GM19240 (cell line): ENCODE measurements around the gene RFX3.

Source experiments
- DNase-seq: peaks from one replicate; pipeline ENCODE4 v3.0.0; 2011; ENCODE audit warnings: low spot score; ENCODE audit not compliant: insufficient read length

RFX3 gene

DNA sequence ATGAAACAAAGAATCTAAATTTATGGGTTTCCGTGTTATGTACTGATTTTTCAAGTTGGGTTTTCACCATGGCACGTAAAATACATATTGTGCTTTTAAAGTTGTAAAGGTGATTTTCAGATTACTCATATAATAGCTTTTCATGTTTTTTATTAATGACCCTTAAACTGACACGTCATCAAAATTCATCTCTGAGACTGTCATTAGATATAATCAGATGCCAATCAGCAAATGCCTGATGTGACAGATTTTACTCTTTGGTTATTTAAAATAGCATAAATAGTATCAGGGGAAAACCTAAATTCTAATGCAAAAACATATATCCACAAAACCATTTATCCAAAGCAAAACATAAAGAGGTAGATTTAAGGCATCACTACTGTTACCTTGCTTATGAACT is 11.0 kb downstream of the RFX3 start:
- DNase-seq, result no peak

DNA sequence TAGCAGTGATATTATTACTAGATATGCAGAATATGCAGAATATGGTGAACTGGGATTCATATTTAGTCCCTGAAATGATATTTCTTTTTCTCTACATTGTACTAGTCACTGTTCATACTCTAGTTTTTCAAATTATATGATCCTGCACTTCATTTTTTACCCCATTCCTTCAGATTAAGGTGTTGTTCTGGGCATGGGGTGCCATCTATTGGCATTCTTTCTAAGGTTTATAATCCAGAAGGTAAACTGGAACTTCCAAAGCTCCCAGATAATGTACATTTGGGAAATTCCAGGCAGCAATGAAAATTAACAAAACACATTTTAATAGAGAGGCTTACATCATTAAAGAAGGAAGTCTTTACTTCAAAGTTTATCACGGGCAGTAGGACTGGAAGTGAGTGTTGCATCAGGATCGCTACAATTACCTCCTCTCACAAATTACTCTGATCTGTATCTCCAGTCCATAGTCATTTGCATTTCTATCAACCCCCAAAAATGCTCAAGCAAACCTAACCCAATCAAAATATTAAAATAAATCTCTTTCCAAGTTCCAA is 12.5 kb downstream of the RFX3 start:
- DNase-seq, result no peak

DNA sequence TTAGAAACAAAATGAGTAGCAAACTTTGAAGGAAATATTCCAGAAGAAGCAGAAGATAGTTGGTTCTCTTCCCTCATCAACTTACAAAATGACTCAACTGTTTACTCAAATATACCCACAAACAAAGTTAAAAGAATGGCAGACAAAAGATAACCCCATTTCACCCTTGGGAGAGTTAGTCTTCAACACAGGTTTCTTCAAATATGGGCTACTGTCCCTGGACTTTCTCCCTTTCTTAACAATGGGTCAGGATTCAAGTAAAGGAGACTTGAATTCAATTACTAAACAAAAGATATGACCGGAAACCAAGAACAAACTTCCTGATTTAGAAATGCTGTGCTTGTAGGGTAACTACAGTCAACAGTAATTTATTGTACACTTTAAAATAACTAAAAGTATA is 14.2 kb downstream of the RFX3 start:
- no peak for DNase-seq

DNA sequence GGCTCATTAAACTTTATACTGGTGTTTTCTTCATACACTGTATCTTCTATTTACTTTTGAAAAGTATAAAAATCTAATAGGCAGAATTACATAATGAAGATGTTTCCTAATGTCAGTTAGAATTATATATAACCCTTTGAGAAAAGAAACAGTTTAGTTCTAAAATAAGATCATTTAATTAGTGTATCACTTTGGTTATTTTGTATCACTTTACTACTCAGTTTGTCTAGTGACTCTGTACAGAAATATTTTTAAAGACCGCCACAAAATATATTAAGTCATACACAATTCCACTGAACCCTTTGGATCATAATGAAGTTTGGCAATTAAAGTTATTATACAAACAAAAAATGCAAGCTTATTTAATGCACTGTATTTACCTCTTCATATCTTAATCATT is 15.0 kb downstream of the RFX3 start:
- no peak for DNase-seq

DNA sequence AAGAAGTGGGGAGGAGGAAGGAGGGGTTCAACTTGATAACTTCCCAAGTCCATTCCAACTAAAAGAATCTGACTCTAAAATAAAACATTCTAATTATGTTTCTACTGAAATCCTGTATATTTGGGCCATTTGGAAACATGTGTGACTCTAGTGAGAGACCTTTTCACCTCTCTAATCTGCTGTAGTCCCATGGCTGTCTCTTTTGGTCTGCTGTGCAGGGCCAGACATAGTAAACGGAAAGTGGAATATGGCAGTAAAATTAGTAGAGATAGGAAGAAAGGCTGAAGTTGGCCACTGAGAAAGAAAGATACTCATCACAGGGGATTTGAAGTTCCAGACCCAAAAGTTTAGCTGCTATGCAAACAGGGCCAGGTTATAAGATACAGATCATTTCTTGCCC is 15.9 kb downstream of the RFX3 start:
- DNase-seq, result no peak

DNA sequence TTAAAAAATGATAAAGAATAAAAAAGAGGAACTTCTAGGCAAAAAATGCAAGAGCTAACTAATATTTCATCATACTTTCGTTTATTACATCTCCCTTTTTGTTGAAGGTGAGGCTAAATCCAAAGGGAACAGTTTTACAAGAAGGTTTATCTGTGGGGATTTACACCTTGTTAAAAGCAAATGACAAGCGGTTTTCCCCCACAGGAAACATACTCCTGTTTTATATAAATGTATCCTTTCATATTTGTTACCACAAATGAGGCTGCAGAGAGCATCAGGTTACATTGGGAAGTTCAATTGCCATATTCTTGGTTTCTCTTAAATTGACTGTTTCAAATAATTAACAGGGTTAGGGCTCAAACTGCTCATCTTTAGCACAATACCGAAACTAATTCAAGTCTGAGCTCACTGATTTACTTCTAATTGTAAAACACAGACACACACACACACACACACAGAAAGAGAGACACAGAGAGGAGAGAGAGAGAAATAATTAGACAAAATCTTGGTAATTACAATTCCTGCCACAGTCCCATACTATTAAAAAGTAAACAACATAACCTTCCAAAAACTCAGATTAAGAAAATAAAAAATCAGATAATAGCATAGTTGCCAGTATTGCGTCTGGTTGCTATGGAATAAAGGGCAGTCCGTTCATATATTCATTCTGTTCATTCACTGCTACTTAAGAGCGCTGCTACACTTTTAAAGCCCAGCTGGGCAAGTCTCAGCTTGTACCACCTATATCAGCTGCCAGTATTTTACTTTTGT is 17.1 kb downstream of the RFX3 start:
- DNase-seq, result no peak

DNA sequence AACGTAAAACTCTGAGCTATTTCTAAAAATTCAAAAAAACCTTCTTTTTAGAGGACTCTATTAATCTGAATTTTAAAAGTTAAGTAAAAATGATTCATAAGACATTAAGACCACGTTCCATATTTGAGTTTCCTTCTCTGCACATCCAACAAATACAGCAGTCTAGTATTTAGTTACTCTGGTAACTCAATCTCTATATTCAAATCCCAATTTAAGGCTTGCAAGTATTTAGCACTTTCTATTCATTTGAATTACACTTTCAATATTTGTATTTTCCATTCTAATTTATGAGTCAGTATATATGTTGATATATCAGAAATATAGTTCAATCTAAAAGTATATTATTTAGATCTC is 17.7 kb downstream of the RFX3 start:
- DNase-seq, result no peak

DNA sequence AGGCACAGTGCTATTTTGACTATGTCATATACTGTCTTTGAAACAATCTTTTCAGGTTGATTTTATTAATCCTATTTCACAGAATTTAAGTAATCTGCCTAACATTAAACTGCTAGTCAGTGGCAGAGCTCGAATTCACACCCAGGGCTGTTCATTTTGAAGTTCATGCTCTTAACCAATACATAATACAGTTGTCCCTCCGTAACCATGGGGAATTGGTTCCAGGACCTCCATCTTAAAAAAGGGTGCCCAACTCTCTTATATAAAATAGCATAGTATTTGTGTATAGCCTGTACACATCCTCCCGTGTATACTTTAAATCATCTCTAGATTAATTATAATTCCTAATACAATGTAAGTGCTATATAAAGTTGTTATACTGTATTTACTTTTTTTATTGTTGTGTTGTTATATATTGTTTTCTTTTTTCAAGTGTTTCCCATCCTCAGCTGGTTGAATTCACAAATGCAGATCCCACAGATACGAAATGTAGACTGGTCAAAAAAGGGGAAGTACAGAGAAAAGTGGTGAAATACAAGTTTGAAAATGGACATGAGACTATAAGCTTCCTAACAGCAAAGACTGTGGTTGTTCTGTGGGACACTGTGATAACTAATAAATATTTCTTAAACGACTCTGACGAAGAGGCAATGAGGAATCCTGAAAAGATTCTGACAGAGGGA is 18.3 kb downstream of the RFX3 start:
- DNase-seq, result no peak

DNA sequence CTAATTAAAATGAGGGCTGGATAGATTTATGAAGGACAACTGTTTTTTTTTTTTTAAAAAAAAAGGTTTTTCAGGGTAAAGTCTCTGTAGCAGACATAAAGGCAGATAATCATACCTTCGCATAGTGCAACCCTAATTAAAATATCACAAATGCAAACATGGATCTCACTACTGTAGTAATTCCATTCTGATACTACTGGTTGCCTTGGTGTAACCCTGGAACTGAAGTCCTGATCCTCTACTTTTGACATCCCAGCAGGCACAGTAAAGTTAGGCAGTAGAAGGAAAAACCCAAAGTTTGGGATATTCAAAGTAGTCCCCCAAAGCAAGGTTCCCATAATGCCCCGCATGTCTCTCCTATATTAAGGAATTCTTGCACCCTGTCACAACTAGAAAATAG is 19.6 kb downstream of the RFX3 start:
- no peak for DNase-seq

DNA sequence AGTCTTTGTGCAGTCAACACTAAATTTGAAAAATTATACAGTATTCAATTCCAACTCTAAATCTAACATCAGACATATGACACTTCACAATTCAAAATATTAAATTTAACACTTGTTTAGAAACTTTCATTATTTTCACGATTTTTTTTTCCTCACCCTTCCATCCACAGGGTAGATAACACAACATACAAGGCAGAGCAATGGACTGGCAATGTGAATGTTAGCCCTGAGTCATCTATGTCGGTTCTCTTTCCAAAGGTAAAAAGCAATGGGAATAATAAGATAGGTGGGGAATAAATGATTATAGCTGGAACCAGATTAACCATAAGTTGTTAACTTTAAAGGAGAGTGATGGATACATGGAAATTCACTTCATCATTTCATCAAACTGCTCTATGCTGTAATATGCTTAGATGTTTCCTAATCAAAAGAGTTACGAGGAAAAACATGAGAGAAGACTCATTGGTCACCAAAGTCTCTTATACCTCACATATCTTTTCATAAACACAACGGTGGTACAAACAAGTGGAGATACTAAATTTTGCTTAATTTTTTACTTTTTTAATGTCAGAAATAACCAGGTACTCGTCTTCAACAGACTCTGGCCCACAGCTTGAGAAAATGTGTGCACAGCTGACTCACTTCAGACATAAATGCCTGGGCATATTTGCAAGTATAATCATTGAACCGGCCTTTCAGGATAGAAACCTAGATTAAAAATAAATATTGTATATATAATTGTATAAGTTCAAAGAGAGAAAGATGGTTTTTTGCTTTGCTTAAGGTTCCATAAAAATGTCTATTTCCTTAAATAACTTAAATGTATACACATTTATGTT is 23.0 kb downstream of the RFX3 start:
- DNase-seq, result no peak

DNA sequence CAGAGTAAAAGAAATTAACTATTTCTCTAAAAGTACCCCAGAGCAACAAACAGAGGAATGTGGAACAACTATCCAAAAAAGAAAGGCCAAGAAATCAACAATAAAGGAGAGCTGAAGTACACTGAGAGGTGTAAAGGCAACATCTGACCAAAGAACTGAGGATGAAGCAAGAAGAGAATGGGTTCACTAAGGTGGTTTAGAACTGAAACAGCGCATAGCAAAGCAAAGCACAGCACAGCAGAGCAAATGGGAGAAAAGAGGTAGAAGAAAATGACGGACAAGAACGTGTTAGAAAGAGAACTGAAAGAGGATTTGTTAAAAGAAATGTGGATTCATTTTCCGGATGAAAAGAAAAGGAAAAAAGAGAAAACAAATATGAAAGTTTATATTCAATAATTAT is 25.8 kb downstream of the RFX3 start:
- DNase-seq, result no peak

DNA sequence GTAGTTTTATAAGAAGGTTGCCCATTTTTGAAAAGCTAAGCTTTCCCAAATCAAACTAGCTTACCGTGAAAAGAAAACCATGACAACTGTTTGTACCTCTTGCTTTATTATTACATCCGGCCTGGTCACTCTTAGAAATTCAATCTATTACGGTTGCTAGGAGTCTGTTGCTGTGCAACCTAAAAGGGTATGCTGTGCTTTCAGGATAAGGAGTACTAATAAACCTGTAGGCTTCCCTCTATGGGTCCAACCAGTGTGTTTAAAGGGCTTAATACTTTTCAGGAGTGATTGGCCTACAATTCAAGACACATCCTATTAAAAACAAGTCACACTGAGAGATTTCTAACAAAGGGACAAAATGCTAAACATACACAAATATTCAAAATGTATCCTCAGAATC is 27.1 kb downstream of the RFX3 start:
- DNase-seq, result no peak

DNA sequence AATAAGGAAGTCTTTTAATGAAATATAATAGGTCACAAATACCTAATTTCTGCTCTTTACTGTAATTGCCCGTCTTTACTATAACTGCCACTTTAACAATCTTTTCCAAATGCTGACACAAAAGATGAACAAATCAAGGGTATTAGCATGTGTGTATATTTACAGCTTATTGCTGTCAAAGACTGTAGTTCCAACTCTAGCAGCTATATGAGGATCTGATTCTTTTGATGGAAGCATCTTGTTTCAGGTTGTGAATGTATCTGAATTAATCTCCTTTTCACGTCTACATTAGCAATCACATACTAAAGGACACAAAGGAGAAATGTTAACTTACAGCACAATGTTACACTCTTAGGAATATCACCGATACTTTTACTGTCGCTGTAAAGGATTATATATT is 27.9 kb downstream of the RFX3 start:
- DNase-seq, result no peak

DNA sequence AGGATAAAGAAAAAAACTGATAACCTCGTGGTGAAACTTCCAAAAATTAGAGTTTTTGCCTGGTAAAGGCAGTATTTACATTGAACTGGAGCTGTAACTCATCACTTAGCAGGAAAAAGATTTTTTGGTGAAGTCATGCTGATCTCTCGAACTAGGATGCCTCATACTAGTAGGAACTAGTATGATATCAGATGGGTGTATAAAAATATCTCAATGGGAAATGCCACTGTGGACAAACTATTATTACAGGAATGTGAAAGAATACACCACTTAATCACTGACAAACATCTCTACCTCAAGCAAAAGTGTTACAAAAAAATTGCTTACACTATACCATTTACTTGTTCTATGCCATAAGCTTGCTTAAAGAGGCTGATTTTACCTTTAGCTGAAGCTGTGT is 28.4 kb downstream of the RFX3 start:
- DNase-seq, result no peak

DNA sequence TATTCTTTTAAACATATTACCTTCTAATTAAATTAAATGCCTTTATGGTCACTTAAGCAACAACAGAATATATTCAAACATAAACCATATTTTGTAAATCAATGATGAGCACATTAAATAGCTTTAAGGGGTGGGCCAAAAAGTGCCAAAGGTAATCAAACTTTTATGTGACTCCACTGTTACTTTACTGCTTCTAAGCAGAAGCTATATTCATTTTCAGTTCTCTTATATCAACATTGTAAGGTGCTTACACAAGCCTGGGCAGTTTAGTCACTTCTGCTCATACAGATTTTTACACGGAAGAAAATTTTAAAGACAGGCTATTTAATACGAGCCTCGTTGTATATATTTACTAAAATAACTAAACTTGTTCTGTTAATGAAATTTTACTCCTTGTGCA is 29.9 kb downstream of the RFX3 start:
- no peak for DNase-seq

DNA sequence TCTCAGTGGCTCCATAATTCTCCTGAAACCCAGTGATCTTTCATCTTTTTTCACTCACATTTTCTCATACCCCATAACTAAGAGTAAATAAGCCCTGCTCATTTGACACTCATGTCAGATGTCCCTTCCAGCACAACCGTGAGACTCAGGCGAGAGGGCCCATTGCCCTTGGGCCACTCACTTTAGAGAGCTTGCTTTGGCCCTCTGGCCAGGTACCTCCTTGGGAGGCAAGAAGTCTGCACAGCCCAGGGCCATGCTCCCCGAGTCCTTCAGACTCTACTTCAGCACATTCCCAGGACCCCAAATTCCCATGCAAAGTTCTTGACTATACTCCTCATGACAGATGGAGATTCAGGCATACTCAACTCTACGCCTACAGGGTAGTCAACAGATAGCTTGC is 33.6 kb downstream of the RFX3 start:
- no peak for DNase-seq

DNA sequence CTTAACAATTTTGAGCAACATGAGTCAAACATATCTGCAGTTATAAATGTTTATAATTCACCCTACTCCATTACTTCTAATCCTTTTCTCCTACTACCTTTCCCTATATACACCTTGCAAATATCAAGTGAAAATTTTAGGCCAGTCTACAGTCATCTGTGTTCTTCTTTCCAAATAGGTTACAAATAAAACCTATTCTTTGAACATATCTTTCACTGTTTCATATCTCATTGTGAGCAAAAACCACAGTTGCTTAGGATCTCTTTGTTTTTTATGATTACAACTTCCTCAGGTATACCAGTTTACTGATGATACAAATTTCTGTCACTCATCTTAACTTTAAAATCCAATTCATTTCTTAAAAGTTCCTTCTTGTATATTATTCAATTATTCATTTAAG is 34.4 kb downstream of the RFX3 start:
- no peak for DNase-seq

DNA sequence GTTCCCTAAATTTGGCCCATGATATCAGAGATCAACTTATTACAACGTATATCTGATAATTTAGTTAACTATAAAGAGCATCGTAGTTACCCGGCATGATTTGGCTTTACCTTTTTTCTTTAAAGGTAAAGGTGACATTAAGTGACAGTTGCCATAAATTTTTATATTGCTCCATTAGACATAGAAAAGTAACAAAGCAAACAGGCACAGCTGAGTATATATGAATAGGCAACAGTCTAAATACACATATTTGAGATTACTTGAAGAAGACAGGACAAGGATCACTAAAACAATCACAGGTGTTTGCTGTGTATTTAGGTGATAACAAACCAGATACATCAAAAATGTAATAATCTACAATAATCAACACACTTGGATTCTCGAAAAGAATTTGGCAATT is 34.8 kb downstream of the RFX3 start:
- DNase-seq, result no peak

DNA sequence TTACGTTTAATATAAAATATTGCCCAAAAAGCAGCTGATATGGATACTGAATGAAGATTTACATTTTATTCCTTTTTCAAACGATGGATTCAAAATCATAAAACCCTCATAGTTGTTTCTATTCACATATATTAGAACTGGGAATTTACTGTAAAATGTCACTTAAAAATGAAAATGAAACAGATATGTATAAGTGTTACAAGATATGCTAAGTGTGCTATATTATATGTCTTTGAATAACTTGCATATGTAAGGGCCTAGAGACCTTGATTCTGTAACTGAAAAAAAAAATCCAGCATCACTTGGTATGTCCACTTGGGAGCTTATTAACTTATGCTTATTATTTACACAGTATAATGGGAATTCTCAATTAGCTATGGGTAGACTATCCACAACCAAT is 43.2 kb downstream of the RFX3 start:
- no peak for DNase-seq

DNA sequence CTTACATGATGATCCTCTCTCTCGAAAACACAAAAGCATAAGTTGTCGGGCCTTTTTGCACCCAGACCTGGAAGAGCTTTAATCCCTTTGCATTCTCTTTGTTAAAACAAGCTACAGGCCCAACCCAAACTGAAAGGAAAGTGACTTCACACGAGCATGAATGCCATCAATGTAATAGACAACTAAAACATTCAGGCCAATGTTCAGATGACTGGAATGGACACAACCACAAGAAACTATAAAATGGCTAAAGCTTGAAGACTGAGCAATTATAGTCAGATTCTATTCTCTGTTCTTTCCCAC is 45.5 kb downstream of the RFX3 start:
- no peak for DNase-seq

DNA sequence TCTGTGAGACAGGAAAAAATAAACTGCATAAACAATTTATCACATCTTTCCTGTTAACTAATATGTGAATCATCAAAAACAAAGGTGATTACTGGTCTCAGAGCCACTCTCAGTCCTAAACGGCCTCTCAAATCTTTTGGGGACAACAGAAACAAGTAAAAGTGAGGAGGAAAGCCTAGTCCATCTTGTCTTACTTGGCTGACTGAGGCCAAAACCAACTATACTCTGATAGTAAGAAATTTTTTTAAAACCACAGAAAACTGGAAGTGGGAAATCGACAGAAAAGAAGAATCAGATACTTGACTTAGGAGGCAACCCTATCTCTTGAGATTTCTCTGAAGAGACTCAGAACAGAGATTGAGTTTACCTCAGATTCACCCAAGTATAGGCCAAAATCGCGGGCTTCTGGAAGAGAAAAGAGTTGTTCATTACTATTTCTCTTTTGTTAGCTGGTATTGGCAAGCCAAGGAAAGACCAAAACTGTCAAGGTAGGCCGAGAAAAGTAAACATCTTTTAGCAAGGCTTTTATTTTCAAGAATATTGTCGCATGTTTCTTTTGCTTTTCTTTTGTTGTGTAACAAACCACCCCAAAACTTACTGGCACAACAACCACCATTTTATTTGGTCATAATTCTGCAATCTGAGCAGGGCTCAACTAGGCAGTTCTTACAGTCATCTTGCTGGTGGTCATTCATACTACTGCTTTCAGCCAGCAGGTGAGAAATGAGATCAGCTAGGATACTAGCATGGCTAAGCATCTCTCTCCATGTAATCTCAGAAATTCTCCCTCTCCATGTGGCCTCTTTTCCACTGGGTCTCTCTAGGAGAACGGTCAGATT is 46.1 kb downstream of the RFX3 start:
- DNase-seq, result no peak

DNA sequence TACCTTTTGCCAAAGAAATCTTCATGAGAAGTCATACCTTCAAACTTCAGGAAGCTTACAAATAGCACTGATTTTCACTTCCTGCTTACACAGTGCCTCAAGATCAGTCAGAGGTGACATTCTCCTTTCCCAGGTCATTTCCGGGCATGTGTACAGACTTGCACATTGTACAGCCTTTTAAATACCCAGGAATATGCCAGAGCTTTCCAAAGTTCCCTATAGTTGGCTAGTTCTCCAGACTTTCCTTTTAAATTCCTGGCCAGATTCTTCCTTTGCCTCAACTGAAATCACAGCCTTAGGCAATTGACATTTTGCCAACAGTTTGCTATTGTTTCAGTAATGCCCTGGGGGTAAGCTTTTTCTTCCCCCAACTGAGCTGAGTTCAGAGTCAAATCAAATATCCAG is 47.2 kb downstream of the RFX3 start:
- DNase-seq, result no peak
